Neural cell (in vitro differentiated cells): ENCODE results near the gene RASD2. TPM values are rescaled to one million over a fixed set of nuclear protein-coding genes. Genes with fewer than 3 reads are reported as not detected.

ENCODE experiments used
- H2AFZ ChIP-seq: fragments of 200-600, 300-800 bp; sonication (generic), shearing (Covaris generic); 2 replicates; pipeline ENCODE4 v1.6.0; 2014; ENCODE audit warnings: low read depth, mild to moderate bottlenecking, antibody characterized with exemption, low read length, moderate library complexity
- H3F3A ChIP-seq: fragments of 200-600 bp; shearing (Covaris generic); 2 replicates; pipeline ENCODE4 v1.6.1; 2016; ENCODE audit warnings: mild to moderate bottlenecking, moderate library complexity, mixed read lengths, antibody characterized with exemption, low read length; ENCODE audit not compliant: insufficient read depth, poor library complexity, severe bottlenecking
- H3K27ac ChIP-seq: fragments of 200-600, 300-800 bp; sonication (generic), shearing (Covaris generic); 2 replicates; pipeline ENCODE4 v1.5.1; 2014; ENCODE audit warnings: mild to moderate bottlenecking, low read length, moderate library complexity
- H3K27me3 ChIP-seq: fragments of 300-800, 200-600 bp; sonication (generic), shearing (Covaris generic); 2 replicates; pipeline ENCODE4 v1.6.0; 2014; ENCODE audit warnings: mild to moderate bottlenecking, low read depth, low read length, moderate library complexity; ENCODE audit not compliant: insufficient read depth
- H3K36me3 ChIP-seq: fragments of 300-800, 200-600 bp; sonication (generic), shearing (Covaris generic); 2 replicates; pipeline ENCODE4 v1.5.1; 2014; ENCODE audit warnings: mild to moderate bottlenecking, antibody characterized with exemption, low read length, moderate library complexity; ENCODE audit not compliant: insufficient read depth
- H3K4me2 ChIP-seq: fragments of 300-800, 200-600 bp; sonication (generic), shearing (Covaris generic); 2 replicates; pipeline ENCODE4 v1.6.0; 2014; ENCODE audit warnings: mild to moderate bottlenecking, low read length
- H3K4me3 ChIP-seq: fragments of 300-800, 200-600 bp; sonication (generic), shearing (Covaris generic); 2 replicates; pipeline ENCODE4 v1.5.1; 2014; ENCODE audit warnings: mild to moderate bottlenecking, low read length, moderate library complexity
- H3K79me2 ChIP-seq: fragments of 200-600 bp; shearing (Covaris generic); replicated peaks from 2 replicates; pipeline ENCODE4 v1.6.0; 2014; ENCODE audit warnings: mild to moderate bottlenecking, low read length, moderate library complexity; ENCODE audit not compliant: insufficient read depth
- H3K9ac ChIP-seq: fragments of 300-800, 200-600 bp; sonication (generic), shearing (Covaris generic); 2 replicates; pipeline ENCODE4 v1.6.1; 2016; ENCODE audit warnings: mild to moderate bottlenecking, low read length, mixed read lengths
- H3K9me2 ChIP-seq: fragments of 200-600 bp; shearing (Covaris generic); 2 replicates; pipeline ENCODE4 v1.6.1; 2016; ENCODE audit warnings: mild to moderate bottlenecking, low read length, mixed read lengths; ENCODE audit not compliant: insufficient read depth
- H3K9me3 ChIP-seq: fragments of 200-600, 300-800 bp; sonication (generic), shearing (Covaris generic); 2 replicates; pipeline ENCODE4 v1.6.1; 2016; ENCODE audit warnings: mild to moderate bottlenecking, mixed run types, low read length, moderate library complexity, mixed read lengths
- H4K20me1 ChIP-seq: fragments of 200-600 bp; shearing (Covaris generic); 2 replicates; pipeline ENCODE4 v1.6.1; 2016; ENCODE audit warnings: mild to moderate bottlenecking, mixed run types; ENCODE audit not compliant: insufficient read depth
- CTCF ChIP-seq: fragments of 450-650 bp; IDR thresholded peaks from 2 replicates; pipeline ENCODE4 v1.5.1; 2014; ENCODE audit warnings: antibody characterized with exemption, mild to moderate bottlenecking, moderate library complexity; ENCODE audit not compliant: poor library complexity, severe bottlenecking
- EP300 ChIP-seq: fragments of 450-650 bp; conservative IDR thresholded peaks from 2 replicates; pipeline ENCODE4 v1.6.1; 2014; ENCODE audit warnings: antibody characterized with exemption, mild to moderate bottlenecking, moderate library complexity; ENCODE audit not compliant: poor library complexity, severe bottlenecking
- EZH2 ChIP-seq: fragments of 200-600, 300-800 bp; shearing (Covaris generic), sonication (generic); IDR thresholded peaks from 2 replicates; pipeline ENCODE4 v1.6.1; 2014; ENCODE audit warnings: antibody characterized with exemption, low read length, borderline replicate concordance, mild to moderate bottlenecking; ENCODE audit not compliant: insufficient read depth, poor library complexity, severe bottlenecking
- MXI1 ChIP-seq: fragments of 450-650 bp; conservative IDR thresholded peaks from 2 replicates; pipeline ENCODE4 v1.6.1; 2014; ENCODE audit warnings: antibody characterized with exemption, mild to moderate bottlenecking; ENCODE audit not compliant: poor library complexity, severe bottlenecking
- POLR2AphosphoS5 ChIP-seq: IDR thresholded peaks from 2 replicates; pipeline ENCODE4 v1.6.1; 2012
- RAD21 ChIP-seq: fragments of 450-650 bp; conservative IDR thresholded peaks from 2 replicates; pipeline ENCODE4 v1.6.1; 2014; ENCODE audit warnings: antibody characterized with exemption, mild to moderate bottlenecking, moderate library complexity
- REST ChIP-seq: IDR thresholded peaks from 2 replicates; pipeline ENCODE4 v1.6.1; 2012; ENCODE audit warnings: borderline replicate concordance
- SMC3 ChIP-seq: fragments of 450-650 bp; conservative IDR thresholded peaks from 2 replicates; pipeline ENCODE4 v1.6.1; 2014; ENCODE audit warnings: antibody characterized with exemption, mild to moderate bottlenecking, moderate library complexity; ENCODE audit not compliant: poor library complexity
- TAF1 ChIP-seq: IDR thresholded peaks from 2 replicates; pipeline ENCODE4 v1.6.1; 2012; ENCODE audit warnings: low read depth
- polyA plus RNA-seq: library from polyadenylated mRNA; depleted of rRNA; stranded (reverse); fragments of >200 nt; gene quantifications from 2 replicates; pipeline ENCODE4 v1.2.3, GENCODE V29; 2014

Gene RASD2
- polyA plus RNA-seq, 1 donor from 2014 or later, result 0.14 TPM

- Histone ChIP-seq H3K9me3 (no peaks in the 10 kb centered on the region), H3K27ac (no peak overlapping the region), H3K9me2 (no peaks in the 10 kb centered on the region), H3K79me2 (no peaks in the 10 kb centered on the region), H3K4me3 (no peak overlapping the region), H3F3A (no peaks in the 10 kb centered on the region), H3K36me3 (no peaks in the 10 kb centered on the region), H3K9ac (no peak overlapping the region), H2AFZ (no peak overlapping the region), H3K4me2 (no peak overlapping the region), H3K27me3 (peaks cover 39% of the 10 kb centered on the region), H4K20me1 (no peaks in the 10 kb centered on the region)
- TF ChIP-seq EP300 (no peak), SMC3 (no peak), MXI1 (no peak), REST (no peak), CTCF (no peak), RAD21 (no peak), TAF1 (no peak), POLR2AphosphoS5 (no peak), EZH2 (no peak)
Measured at GRCh38 chr22:35543702-35544101, 3.1 kb downstream of the RASD2 start.

GRCh38 chr22:35544189-35544588 lies 3.6 kb downstream of the RASD2 start:
- Histone ChIP-seq H3K9ac (no peak overlapping the region), H3K79me2 (no peaks in the 10 kb centered on the region), H3K27ac (no peak overlapping the region), H4K20me1 (no peaks in the 10 kb centered on the region), H3K4me2 (no peak overlapping the region), H3K27me3 (peaks cover 34% of the 10 kb centered on the region), H3F3A (no peaks in the 10 kb centered on the region), H3K9me3 (no peaks in the 10 kb centered on the region), H3K9me2 (no peaks in the 10 kb centered on the region), H3K36me3 (no peaks in the 10 kb centered on the region), H2AFZ (no peak overlapping the region), H3K4me3 (no peak overlapping the region)
- TF ChIP-seq REST, result no peak
- no peak for TF ChIP-seq SMC3
- no peak for TF ChIP-seq TAF1
- no peak for TF ChIP-seq MXI1
- no peak for TF ChIP-seq EP300
- TF ChIP-seq EZH2, result no peak
- TF ChIP-seq CTCF, result no peak
- TF ChIP-seq POLR2AphosphoS5, result no peak
